Stimulated activated CD4-positive, alpha-beta T cell treated with anti-CD3 and anti-CD28 coated beads, Interleukin-2, amount 100 ng/mL, for 4 hours (primary cell): Measurements from ENCODE around the gene DGKD.

Experiments
- DNase-seq: peaks from one replicate; pipeline ENCODE4 v3.0.0-alpha.2; 2020; ENCODE audit warnings: low read depth

DGKD gene

DNA sequence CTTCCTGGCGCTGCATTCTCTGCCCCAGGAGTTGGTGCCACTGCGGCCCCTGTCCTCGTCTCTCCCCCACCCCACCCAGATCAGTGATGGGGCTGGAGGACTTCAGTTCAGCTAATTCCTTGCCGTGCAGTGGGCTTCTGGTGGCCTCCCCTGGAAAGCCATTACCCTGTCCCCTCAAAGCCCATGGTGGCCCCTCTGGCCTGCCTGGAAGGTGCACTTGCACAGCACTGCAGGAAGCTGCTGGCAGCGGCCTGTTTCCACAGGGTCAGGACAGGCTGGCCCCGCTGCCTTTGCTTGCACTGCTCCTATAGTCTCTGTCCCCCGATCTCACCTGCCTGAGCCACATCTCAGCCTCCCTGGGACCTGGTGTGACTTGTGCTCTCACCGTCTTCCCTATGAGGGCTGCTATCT is 107.2 kb downstream of the DGKD start:
- DNase-seq = no peak

DNA sequence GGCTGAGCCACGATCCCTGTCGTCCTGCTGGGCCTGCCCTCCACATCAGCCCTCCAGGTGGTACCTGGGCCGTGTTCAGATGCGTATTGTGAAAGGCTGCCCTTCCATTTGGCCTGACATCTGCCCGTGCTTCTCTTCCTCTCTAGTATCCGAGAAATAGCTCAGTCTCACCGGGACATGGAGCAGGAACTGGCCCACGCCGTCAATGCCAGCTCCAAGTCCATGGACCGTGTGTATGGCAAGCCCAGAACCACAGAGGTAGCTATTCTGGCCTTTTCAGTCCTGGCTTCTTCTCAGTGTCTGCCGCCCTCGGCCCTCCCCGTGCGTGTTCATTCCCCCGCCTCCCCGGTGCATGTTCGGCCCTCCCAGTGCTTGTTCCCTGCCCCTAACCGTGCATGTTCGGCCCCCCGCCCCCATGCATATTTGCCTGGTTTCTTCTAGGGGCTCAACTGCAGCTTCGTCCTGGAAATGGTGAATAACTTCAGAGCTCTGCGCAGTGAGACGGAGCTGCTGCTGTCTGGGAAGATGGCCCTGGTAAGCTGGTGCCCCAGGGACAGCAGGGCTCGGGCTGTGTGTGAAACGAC is 108.0 kb downstream of the DGKD start:
- DNase-seq = no peak

DNA sequence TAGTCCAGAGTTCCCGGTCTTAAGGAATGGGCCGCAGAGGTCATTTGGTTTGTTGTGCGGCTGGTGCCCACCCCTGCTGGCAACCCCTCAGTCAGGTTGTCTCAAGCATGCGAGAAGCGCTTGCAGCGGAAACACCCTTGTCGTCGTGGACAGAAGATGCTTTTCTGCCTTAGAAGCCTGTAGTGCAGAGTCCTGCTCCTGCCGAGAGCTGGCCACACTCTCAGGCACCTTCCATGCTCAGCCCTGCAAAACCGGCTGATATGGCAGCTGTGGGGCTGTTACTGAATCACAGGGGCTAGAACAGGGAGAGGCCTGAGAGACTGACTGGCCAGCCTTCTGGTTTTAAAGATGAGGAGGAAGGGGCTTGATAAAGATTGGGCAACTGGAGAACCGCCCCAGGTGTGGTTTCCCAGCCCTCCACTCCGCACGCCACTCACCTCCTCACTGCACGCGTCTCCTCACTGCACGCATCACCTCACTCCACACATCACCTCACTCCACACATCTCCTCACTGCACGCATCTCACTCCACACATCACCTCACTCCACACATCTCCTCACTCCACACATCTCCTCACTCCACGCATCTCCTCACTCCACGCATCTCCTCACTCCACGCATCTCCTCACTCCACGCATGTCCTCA is 108.7 kb downstream of the DGKD start:
- no peak for DNase-seq

DNA sequence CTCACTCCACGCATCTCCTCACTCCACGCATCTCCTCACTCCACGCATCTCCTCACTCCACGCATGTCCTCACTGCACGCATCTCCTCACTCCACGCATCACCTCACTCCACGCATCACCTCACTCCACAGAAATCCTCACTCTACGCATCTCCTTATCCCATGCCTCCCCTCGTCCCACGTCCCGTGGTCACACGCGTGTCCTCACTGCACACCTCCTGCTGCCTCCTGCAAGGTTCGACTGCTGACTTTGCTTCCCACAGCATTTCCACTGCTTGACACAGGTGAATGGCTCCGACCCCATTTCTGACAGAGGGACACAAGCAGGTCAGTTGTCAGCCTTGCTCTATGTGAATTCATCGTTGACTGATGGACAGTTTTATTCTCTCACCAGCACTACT is 109.3 kb downstream of the DGKD start:
- no peak for DNase-seq

DNA sequence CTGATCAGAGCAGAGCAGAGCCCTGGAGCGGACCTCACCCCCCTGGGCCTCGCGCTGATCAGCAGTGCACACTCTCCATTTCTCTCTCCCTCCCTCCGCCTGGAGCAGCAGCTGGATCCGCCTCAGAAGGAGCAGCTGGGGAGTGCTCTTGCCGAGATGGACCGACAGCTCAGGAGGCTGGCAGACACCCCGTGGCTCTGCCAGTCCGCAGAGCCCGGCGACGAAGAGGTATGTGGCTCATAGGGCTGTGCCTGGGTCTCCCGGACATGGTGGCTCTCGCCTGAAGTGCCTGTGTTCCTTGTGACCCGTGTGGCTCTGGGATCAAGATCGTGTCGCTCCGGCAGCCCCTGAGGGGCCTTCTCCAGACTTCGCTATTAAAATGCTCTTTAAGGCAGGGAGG is 109.8 kb downstream of the DGKD start:
- DNase-seq = no peak

DNA sequence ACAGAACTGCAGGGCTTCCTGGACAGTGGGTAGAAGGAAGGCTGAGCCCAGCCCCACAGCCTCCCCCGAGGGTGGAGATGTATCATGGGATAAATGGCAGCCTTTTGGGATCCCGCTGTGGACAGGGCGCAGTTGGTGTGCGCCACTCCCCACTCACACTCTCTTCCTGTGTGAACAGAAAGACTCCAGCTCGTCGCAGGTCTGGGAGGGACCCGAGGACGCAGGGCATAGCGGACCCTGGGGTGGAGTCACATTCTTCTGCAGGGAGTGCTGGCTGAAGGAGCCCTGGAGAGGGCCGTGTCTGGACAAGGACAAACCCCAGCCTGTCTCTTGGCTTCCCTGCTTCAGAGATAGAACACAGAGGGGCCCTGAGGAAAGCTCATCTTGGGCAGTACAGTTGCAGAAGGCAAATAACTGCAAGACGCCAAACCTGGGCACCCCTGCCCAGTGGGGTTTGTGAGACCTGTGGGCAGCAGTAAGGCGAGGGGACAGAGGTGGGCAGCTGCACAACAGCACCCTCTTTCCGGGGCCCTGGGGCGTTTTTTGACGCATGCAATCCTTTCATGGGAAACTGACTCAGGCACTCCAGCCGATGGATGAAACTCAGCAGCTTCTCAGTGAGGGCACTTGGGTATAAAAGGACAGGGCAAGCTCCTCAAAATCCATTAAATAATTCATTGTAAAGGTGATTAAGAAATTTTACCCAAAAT is 110.4 kb downstream of the DGKD start:
- DNase-seq = no peak

DNA sequence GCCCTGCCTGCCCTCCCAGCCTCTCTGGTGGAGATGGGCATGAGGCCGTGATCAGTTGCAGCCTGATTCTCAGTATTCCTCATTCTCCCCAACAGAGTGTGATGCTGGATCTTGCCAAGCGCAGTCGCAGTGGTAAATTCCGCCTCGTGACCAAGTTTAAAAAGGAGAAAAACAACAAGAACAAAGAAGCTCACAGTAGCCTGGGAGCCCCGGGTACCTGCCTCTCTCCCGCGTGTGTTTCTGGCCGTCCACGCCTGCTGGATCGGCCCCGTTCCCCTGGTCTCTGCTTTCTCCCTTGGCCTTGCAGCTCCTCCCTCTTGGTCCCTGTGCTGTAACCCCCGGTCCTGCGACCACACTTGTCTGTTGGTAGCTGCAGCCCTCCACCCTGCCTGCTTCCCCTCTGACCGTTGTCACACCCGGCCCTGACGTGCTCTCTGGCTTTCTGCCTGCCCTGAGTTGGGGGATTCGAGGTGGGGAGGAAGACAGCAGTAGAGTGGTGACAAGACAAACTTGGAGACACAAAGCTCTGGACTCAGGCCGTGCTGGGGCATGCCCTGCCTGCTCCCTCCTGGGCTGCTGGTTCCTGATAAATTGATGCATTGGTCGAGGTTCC is 112.8 kb downstream of the DGKD start:
- no peak for DNase-seq

DNA sequence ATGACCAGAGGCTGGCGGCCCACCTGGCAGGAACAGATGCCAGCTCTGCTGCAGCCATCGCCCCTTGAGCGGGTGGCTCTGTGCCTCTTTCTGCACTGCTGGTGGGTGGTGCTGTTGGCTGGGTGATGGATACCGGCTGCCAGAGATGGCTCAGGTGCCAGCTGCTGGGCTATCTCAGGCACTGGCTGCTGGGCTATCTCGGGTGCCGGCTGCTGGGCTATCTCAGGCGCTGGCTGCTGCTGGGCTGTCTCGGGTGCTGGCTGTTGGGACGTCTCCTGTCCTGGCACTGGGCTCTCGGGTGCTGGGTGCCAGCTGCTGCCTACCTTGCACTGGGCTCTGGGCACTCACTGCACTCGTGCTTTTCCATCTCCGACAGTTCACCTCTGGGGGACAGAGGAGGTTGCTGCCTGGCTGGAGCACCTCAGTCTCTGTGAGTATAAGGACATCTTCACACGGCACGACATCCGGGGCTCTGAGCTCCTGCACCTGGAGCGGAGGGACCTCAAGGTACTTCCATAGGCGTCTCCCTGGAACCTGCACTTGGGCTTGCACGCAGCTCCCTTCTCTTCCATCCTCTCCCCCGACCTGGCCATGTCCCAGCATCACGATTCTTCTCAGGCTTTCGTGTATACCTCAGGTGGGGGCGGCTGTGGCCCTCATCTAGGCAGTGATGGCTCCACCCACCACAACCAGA is 113.9 kb downstream of the DGKD start:
- no peak for DNase-seq

DNA sequence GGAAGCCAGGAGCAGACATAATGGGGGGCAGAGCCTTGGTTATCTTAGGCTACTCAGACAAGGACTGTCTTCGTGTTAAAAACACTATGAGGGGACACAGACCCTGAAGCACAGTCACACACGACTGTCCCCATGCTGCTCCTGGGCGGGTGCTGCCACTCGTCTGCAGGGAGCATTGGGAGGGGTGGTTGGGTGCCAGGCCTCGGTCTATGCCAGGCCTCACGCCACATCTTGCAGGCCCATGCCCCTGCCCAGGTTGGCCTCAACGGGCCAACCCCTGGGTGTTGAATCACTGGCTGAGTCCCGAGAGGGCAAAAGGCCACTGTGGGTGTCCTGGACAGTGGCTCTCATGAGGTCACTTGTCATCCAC is 114.4 kb downstream of the DGKD start:
- DNase-seq = no peak

DNA sequence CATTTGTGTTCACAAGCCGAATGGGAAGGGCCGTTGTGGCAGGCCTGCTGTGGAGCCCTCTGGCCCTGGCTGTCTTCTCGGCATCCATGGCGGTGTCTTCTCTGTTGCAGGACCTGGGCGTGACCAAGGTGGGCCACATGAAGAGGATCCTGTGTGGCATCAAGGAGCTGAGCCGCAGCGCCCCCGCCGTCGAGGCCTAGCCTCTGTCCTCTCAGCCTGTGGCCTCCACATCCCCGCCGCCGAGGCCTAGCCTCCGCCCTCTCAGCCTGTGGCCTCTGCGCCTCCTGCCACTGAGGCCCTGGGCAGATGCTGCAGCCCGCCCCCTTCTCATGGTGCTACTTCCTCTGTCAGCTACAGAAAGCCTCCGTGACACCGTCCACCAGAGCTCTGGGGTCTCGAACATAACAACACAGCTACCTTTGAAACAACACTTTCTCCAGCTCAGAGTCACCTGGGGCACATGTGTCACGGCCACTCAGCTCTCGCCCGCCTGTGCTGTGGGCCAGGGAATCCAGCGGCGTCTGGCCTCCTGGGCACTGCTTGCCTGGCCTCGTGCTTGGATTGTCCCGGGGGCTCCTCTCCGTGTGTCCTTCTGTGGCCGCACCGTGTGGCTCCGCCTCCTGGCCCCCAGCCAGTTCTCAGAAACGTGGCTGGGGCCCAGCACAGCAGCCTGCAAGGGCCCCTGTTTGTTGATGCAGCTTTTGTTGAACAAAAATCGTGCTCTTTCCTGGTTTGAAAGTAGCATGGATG is 115.1 kb downstream of the DGKD start:
- DNase-seq = no peak

DNA sequence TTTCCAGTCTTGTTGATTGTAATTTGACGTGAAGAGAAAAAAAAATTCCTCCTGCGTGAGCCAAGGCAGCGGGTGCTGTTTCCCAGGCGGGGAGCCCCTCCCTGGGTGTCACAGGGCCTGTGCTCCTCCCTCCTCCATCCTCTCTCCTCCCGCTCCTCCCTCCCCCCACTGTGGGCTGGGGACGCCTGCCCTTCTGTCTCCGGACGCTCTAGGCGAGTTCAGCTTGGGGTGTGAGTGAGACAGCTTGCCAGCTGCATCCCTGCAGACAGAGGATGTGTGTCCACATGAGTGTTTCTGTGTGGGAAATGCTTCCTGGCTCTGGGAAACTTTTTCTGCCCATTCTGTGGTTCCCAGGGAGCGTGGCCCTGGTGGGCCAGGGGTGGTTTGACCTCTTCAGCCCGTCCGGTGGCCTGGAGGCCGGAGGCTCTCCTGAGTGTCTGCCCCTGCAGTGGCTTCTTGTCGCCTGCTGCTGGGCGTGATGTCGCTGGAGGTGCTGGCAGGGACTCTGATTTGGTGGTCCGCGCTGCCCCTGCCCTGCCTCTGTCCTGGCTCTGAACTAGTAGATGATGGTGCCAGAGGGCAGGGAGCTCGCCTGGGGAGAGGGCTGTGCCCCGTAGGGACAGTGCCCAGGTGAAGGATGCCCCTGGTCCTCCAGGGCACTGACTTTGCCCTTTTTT is 115.9 kb downstream of the DGKD start:
- no peak for DNase-seq

DNA sequence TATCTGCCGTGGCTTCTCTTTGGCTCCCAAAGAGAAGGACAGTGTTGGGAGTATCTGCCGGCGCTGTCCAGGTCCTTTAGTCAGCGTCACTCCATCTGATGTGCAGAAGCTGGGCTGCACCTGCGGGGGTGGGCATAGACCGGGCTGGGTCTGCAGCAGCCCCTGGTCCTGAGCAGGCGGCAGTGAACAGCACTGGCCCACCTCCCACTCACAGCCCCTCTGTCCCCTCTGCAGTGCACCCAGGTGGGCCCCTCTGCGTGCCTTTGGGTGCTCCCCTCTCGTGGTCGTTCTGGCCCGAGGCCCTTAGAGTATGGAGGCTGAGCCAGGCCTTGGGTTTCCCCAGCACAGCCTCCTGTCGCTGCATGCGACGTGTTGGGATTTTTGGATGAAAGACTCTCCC is 116.5 kb downstream of the DGKD start:
- no peak for DNase-seq

DNA sequence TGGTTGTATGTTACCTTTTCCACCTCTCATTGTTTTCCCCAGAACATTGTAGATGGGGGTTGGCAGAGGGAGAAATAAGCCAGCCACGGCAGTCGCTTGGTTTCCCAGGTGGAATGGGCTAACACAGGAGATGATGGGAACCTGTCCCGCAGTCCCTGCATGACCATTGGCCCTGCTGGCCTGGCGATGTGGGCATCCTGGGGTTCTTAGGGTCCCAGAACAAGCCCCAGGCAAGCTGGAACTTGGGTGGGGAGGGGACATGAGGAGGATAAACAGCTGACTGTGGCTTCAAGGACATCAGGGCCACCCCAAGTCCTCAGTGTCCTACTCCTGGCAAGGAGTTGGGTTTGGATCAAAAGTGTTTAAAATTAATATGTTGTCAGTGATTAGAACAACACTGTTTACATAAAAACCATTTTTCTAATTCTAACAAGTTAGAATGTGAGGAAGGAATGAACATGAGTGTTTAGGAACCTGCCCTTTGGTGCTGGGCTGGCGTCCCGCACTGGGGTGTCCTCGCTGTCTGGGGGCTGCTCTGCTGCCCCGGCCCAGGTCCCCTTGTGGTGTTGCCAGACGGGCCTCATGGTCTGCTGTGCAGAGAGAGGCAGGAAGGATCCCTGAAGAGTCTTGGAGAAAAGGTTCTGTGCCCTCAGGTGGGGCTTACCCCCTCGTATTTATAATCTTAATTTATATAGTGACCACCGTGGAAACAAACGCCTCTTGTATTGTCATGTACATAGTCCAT is 117.2 kb downstream of the DGKD start:
- DNase-seq = no peak

DNA sequence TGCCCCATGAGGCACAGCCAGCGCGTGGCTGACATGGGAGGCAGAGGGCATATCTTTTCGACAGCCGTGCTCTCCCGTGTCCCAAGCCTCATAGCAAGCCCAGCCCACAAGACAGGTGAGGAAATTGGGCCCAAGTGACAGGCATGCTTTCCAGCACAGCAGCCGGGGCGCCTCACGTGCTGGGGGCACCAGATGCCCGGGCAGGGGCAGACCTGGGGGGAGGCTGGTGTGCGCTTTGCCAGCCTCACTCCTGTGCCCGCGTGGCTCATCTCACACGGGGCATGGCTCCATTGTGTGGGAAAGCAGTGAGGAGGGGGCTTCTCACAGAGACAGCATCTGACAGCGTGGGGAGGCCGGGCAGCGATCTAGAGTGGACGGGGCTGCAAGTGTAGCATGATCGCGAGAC is 119.1 kb downstream of the DGKD start:
- DNase-seq = no peak

DNA sequence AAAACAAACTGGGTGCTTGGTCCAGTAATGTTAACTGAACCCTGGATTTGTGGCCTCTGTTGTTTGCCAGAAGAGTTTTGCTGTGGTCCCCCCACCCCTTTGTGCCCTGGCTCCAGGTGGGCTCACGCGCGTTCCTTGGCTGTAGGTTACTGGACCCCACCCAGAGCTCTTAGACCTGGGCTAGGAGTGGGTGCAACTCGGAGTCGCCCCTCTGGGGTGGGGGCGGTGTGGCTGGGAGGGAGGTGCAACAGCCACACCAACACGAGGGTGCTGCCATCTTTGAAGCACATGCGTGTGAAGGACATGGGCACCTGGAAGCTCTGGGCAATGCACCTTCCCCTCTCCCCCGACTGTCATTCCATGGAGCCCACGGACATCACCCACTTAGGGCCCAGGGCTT is 119.6 kb downstream of the DGKD start:
- DNase-seq = no peak

DNA sequence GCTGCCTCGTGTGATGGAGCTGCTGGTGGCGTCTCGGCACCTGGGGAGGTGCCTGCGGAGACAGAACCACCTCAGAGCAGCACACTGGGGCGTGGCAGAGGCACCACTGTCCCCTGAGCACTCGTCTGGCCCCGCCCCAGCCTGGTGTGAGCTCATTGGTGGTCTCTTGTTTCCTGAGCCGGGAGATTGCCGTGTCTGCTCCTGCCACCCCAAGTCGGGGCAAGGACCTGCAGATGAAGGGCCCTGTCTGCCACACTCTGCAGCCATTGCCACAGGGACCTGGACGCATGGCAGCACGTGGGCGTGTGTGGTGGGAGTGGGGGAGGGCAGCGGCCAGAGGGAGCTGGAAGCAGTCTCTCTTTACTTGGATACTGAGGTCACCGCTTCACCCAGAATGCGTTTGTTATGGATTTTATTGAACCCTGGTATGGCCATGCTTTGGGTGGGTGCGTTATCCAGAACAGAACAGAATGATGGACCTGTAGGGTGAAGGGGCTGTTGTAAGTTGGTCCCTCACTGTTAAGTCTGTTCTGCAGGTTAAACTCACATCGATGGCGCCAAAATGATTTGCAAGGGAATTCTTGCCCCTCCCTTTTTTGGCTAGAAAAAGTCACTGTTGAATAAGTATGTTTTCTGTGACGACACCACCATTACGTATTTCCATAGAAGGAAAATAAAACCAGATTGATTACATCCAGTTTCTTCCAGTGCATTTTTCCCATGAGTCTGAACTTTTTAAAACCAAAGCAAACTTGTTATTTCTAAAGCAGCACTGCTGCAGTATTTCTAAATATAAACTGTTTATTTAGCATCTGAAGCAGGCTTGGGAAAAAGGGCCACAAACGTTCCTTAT is 120.2 kb downstream of the DGKD start:
- DNase-seq = no peak

DNA sequence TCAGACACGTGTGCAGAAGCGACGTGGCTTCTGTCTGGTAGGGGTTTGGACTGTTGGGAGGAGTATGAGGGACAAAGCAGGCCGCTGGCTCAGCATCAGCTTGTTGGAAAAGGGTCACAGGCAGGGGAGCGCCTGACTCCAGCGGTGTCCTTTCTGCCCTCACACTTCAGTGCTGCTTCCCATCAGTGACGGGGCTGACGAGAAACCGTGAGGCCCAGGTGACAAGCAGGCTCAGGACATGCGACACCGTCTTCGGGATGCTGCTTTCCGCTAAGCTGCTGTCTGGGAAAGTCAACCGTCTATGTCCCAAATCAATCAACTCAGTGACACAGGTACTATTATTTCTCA is 121.7 kb downstream of the DGKD start:
- DNase-seq = no peak

DNA sequence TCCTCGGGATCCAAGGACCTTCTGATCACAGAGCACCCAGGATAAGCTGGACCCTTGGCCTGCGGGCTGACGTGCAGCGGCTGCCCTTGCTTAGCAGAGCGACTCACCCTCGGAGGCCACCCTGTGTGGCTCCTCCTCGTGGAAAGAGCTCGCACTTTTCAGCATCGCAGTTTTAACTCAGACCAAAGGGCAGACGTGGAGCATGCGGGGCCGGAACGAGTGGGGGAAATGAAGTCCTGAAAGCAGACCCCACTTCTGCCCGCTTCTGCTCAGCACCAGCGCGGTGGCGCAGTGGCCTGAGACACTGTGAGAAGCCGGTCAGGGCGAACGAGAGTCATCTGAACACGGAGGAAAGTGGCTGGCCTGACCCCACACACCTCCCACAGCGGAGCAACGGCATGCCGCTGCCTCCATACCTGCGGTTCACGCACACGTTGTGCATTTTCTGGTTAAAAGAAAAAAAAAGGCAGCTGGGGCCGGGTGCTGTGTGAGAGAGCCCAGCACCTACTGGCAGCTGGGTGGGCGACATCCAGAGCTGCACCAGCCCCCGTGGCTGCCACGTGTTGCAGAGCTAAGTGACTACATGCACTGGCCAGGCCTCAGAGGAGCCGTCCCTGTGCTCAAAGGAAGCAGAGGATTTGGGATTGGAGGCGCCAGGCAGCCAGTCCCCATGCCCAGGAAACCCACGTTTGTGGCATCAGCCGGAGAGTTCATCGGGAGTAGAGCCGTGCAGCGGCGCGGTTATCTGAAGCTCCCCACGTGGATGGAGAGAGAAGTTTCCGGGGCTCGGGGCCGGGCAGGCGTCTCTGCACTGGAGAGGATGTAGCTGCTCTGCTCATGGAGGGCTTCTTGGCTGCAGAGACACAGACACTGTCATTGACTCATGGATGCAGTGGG is 122.6 kb downstream of the DGKD start:
- DNase-seq = no peak
